Embryonic facial prominence (tissue), 1 donor: ENCODE data around the gene GMPPA.
A peak's percentile ranks its signal among the peaks of the same experiment; 100 is the strongest.

ENCODE experiments used
- DNase-seq: peaks from one replicate; pipeline ENCODE4 v3.0.0-alpha.2; 2016; ENCODE audit errors: extremely low spot score

Gene GMPPA

GRCh38 chr2:219521066-219521880 is 22.6 kb downstream of the GMPPA start:
- no peak for DNase-seq

DNA sequence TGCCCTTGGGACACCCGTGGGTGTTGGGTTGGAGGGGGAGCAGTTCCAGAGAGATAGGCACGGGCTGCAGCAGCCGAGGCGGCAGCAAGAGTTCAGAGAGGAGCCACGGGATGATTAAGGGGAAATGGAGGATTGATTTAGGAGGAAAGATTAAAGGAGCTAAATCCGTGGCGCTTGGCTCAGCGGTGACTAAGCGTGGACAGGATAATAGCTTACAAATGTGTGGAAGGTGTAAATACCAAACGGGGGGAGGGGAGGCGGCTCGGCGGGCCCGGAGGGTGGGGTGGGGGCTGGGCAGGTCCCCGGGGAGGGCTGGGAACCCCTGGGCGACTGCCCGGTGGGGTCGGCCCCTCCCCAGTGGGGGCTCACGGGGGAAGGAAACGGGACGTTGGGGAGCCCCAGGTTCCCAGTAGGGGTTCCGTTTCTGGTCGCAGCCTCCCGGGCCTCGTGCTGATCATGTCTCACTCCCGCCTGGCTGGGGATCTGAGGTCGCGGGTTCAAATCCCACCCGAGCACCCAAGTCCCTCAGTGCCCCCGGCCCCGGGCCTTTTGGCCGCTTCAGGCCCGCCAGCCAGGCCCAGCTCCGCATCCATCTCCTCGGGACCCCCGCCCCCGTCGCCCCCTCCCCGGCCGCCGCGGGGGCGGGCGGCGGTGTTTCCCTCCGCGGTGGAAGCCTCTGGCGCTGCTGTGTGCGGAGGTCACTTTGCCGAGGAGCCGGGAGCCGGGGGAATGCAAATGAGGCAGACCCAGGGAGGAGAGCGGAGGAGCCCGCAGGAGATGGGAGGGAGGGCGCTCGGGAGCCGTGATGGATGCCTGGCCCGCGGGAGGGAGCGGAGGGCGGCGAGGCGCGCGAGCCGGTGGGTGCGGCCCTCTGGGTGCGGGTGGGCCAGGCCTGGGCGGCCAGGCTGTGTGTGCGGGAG is 23.7 kb downstream of the GMPPA start:
- DNase-seq = no peak

DNA sequence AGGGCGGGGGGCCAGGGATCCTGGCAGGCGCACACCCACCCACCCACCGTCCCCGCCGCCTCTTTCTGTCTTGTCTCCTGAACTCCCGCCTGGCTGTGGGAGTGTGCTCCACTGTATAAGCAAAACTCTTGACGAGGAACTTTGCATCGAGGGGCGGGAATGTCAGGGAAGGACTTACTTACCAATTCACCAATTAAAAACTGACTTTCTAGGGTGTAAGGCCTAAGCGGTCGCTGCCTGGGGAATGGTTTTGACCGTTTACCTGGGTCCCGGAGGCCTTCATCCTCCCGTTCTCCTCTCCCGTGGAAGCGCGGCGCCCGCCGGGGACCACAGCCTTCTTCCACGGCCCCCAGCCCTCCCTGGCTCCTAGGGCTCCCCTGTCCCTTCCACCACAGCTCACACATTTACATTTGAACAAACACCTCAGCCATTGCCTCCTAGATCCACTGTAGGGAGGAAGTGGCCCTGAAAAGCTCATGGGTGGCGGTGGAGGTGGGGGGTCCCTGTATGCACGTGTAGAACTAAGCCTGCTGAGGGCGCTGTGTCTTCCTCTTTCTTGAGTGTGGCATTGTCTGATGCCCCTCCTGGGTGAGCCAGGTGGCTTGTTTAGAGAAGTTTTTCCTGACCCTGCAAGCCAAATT is 24.5 kb downstream of the GMPPA start:
- no peak for DNase-seq

- DNase-seq = no peak
Measured at GRCh38 chr2:219524817-219525216, 26.1 kb downstream of the GMPPA start.

GRCh38 chr2:219525533-219526232 is 27.0 kb downstream of the GMPPA start:
- DNase-seq = no peak

DNA sequence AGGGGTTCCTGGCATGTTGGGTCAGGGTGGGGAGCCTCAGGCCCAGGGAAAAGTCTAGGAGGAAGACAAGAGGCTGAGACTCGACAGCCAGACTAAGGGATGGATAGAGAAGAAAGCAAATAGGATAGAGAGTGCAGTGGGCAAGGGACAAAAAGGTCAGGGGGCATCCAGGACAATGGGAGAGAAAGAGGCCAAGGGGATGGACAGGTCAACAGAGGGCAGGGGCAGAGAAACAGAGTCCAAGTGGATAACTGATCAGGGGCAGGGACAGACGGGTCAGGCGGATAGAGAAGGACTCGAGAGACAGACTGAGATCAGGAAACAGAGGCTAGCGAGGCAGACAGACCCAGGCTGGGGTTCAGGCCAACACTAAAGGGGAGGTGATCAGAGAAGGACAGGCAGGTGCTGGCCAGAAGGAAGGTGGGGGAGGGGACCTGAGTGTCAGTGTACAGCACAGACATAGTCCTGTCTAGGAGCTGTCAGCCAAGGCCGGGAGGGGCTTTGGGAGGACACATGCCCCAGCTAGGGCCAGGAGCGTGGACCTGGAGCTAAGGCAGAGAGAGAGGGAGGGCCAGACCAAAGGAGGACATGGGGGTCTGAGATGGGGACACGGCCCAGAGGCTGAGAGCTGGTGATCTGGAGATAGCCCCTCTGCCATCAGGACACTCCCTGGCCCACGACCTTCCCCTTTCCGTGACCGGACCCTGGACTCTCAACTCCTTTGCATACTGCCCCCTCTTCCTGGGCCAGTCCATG is 27.8 kb downstream of the GMPPA start:
- no peak for DNase-seq

- no peak for DNase-seq
Measured at GRCh38 chr2:219527076-219527394, 28.3 kb downstream of the GMPPA start.

DNA sequence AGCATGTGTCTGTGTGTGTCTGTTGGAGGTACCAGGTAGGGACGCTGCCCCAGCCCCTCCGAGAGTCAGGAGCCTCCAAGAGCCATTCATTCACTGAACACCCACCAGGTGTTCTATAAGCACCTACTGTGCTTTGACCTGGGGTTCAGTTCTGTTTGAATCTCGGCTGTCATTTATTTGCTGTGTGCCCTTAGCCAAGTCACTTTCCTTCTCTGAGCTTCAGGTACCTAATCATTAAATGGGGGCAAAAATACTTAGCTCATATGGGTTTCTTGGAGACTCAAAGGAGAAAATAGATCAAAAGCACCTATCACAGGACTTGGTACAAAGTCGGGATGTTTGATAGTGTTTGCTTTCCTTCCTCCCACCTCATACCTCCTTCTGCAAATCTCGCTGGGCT is 28.8 kb downstream of the GMPPA start:
- DNase-seq = no peak

GRCh38 chr2:219530048-219530963 is 31.6 kb downstream of the GMPPA start:
- DNase-seq = peak; percentile 71

- DNase-seq = no peak
Measured at GRCh38 chr2:219531639-219532377, 33.1 kb downstream of the GMPPA start.

- no peak for DNase-seq
Measured at GRCh38 chr2:219532378-219532649, 33.6 kb downstream of the GMPPA start.

DNA sequence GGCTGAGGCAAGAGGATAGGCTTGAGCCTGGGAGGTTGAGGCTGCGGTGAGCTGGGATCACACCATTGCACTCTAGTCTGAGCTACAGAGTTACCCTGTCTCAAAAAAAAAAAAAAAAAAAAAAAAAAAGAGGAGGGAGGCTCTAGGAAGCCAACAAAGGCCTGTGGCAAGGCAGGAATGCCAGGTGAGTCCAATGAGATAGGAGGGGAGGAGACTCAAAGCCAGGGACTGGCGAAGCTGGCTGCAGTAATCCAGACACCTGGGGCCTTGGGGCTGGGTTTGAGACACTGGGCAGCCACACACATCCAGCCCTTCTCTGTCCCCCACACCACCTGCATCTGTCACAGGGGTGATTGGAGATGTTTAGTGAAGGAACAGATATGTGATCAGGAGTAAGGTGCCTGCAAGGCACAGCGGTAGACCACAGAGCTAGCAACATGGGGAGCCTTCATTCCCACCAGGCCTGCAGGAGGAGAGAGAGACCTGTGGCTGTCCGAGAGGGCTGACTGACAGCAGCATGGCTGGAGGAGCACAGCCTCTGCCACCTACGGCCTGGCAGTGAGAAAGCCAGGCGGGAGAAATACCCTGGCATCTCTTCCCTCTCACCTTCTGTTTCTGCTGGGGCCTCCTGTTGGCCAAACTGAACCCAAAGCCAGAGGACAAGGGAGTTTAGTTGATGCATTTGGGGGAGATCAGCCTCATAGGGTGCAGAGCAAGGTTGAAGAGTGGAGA is 35.4 kb downstream of the GMPPA start:
- no peak for DNase-seq

DNA sequence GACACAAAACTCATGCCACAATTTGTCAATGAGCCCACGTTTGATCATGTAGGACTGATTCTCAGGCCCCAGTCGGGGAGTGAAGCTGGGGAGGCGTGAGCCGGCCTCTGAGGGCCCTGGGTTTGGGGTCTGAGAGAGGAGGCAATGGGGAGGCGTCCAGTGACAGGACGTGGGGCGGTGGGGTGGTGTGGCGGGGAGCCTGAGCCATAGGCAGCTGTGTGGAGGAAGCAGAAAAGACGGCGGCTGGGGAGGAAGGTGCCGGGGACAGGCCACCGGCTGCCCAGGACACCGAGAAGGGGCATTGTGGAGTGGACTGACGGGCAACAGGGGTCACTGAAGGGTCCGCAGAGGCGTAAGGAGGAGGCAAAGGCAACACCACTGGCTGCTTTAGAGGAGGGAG is 37.7 kb downstream of the GMPPA start:
- DNase-seq = no peak

DNA sequence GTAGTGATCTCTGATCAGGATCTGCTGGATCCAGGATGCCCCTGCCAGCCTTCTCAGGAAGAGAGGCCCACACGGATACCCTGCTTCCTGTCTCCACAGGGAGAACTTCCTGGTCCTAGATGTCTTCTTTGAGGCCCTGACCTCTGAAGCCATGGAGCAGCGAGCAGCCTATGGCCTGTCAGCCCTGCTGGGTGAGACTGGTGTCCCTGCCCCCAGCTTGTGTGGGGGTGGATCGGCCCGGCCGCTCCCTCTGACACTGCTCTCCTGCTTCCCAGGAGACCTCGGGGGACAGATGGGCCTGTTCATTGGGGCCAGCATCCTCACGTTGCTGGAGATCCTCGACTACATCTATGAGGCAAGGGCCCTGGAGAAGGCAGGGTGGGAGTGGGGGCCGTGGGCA is 38.3 kb downstream of the GMPPA start:
- DNase-seq = no peak

DNA sequence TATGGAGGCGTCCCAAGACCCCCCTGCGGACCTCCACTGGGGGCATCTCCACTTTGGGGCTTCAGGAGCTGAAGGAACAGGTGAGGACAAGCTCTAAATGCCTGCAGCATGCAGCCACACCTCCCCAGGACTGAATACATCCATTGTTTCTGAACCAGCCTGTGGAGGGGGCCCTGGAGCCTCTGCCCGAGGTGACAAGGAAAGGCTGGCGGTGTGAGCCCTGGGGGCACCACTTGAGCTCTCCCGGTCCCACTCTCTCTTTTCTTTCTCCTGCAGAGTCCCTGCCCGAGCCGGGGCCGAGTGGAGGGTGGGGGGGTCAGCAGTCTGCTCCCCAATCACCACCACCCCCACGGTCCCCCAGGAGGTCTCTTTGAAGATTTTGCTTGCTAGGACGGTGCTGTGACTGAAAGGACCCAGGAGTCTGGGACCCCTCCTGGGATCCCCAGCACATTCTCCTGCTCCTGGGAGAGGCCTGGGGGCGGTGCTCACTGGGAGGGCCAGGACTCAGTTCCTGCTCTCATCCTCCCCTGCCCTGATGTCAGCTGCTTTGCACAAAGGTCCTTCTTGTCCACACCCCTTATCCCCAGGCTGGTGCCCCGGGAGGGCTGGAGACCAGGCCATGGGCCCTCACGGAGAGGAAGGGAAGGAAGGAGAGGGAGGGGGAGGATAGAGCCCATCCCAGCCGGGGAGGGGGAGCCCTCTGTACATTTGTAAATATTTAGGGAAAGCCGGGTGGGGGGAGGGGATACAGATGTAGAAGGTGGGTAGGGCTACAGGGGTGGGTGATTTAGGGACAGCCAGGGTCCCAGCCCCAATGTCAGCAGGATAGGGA is 39.2 kb downstream of the GMPPA start:
- DNase-seq = no peak

DNA sequence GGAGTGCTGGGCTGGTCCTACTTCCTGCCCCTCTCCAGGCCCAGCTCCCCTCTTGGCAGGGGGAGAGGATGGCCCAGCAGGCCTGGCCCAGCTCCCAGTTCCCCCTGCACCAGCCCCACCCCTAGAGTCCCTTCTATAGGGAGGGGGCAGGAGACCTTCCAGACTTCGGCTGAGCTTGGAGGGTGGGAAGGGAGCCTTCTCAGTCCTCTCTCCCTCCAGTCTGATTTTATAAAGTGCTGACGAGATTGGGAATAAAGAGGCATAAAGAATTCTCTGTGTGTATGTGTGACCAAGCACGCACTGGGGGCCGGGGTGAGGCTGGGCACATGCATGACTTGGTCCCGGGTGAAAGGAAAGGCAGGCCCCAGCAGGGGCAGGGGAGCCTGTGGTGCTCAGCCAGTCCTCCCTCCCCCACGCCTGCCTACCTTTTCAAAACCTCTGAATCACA is 39.8 kb downstream of the GMPPA start:
- no peak for DNase-seq

DNA sequence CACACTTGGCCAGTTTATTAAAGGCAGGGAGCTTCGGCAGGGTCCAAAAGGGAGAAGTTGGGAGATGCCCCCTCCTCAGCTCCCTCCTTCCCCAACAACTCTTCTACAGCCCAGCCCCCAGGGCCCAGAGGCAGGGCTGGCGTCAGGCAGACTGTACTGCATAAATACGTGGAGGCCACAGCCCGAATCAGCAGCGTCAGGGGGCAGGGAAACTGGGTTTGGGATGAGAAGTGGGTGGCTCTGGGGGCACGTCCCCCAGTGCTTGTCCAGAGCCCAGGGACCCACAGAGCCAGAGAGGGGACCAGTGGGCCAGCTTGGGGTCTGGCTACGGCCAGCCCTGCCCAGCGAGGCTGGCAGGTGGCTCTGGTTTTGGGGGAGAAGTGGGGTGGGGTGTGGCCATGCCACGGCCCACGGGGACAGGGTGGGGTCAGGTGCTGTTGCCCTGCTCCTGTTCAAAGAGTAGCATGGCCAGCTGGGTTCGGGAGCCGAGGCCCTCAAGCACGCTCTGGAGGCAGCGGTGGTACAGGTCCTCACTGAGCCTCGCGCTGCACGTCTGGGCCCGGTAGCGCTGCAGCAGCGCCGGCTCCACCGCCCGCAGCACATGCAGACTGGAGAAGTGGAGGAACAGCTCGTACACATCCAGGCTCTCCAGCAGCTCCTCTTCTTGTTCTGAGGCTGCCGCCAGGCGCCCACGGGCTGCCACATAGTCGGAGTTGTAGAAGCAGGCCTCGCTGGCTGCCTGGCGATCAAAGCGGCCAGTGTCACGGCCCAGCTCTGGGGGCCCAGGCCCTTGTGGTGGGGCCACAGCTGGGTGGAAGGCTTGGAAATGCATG is 40.5 kb downstream of the GMPPA start:
- no peak for DNase-seq
